ENCODE results near the gene ZNF775.
"Not testable (repeated sequence)": the region's sequence is repeated elsewhere in the genome, so short reads cannot be mapped to it uniquely, and the experiment has no call there.

ZNF775 gene

DNA sequence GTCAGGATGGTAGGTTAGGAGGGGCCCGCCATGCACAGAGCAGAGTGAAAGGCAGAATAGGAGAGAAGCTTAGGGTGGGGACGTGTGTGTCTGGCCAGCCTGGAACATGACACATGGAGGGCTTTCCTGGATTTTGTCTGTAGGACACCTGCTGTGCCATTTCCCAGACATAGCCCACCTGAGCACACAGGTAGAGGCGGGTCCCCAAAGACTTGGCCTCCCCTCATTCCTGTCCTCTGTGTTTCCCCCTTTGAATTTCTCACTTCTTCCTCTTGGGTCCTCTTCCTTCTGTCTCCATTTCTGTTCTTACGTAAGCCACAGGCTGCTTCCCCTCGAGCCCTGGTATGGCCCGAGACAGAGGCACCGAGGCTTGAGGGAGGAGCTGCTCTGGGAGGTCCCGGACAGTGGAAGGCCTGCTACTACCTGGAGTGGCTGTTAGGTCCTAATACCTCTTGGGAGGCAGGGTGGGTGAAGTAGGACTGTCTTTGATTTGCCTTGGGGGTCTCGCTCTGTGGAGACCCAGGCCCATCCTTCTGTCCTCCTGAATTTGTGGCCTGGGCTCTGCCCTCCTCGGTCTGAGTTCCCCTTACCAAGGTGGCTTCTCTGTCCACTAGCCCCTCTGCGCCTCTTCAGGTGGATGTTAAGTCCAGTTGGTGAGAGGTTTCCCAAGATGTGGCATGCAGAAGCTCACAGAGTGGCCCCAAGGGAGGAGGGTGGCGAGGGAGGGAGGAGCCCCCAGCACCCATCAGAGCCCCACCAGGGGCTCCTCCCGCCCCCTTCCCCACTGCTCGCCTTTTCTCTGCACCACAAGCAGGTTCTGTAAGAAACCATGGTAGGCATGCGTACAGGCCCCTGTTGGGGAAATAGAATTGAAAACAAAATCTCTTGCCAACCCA is 5.5 kb downstream of the ZNF775 start:
- peaks cover 52% of the 10 kb centered on the region for H3K79me1 ChIP-seq (replicated peaks; ENCODE audit: low read length, poor library complexity, severe bottlenecking)

DNA sequence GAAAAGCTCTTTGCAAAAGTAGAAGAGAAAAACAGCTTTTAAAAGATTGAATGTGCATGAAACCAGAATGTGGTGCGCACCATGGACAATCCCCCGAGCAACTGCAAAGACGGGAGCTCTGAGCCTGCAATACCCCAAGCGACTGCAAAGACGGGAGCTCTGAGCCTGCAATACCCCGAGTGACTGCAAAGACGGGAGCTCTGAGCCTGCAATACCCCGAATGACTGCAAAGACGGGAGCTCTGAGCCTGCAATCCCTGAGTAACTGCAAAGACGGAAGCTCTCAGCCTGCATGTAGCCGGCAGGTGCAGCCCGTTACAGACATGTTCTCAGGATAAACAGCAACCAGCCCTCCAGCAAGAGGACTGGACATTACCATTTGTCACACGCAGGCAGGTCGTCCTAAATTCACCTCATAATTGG is 6.2 kb downstream of the ZNF775 start:
- H3K9me3 ChIP-seq (ENCODE audit: control insufficient read depth, low read length): no peaks in the 10 kb centered on the region
- no peak overlapping the region for H2BK120ac ChIP-seq (ENCODE audit: low read depth, low read length)
- H3K4me1 ChIP-seq (ENCODE audit: control insufficient read depth, insufficient read depth, low read depth, low read length): peaks cover 13% of the 10 kb centered on the region
- H3K4ac ChIP-seq (ENCODE audit: low read depth in 1 of 2, low read length in 2 of 2): no peak overlapping the region
- no peak overlapping the region for H3K18ac ChIP-seq (ENCODE audit: low read depth in 1 of 2, low read length in 2 of 2)
- WGBS: 94% methylated on average over 13 of the region's 14 CpGs
- H4K91ac ChIP-seq (ENCODE audit: low read length): no peak overlapping the region
- no peak overlapping the region for H2AK5ac ChIP-seq (ENCODE audit: low read length, severe bottlenecking)
- no peak overlapping the region for H3K9ac ChIP-seq (ENCODE audit: low read length)
- no peak overlapping the region for H2BK15ac ChIP-seq (ENCODE audit: low read depth, poor library complexity, severe bottlenecking)
- H3K4me2 ChIP-seq (ENCODE audit: low read length, poor library complexity, severe bottlenecking): no peak overlapping the region
- no peak for DNase-seq
- no peak overlapping the region for H4K8ac ChIP-seq (ENCODE audit: low read length)
- no peak overlapping the region for H3K23ac ChIP-seq (ENCODE audit: low read length in 2 of 2)
- H3K4me3 ChIP-seq (ENCODE audit: insufficient read depth in 1 of 2, low read depth in 1 of 2, low read length in 2 of 2): no peak overlapping the region
- H3K79me1 ChIP-seq (replicated peaks; ENCODE audit: low read length, poor library complexity, severe bottlenecking): peaks cover 49% of the 10 kb centered on the region
- H2AFZ ChIP-seq (ENCODE audit: low read depth, low read length): no peak overlapping the region
- no peak overlapping the region for H2BK5ac ChIP-seq (ENCODE audit: low read depth, low read length, poor library complexity, severe bottlenecking)
- H3K27me3 ChIP-seq (ENCODE audit: control insufficient read depth in 1 of 2, insufficient read depth in 1 of 2, low read length in 2 of 2): no peaks in the 10 kb centered on the region
- H3K36me3 ChIP-seq (ENCODE audit: control insufficient read depth in 1 of 2, insufficient read depth in 2 of 2, low read depth in 1 of 2, low read length in 2 of 2): peaks cover 16 to 42% of the 10 kb centered on the region in 2 experiments
- H3K14ac ChIP-seq (ENCODE audit: low read length in 2 of 2): no peak overlapping the region
- no peak overlapping the region for H2BK12ac ChIP-seq (ENCODE audit: low read length in 2 of 2)
- H3K27ac ChIP-seq (ENCODE audit: low read length, poor library complexity, severe bottlenecking): no peak overlapping the region

More for the DNA sequence above, 5.5 kb downstream of the ZNF775 start:
- H3K9me3 ChIP-seq (ENCODE audit: control insufficient read depth, low read length): no peaks in the 10 kb centered on the region
- H4K91ac ChIP-seq (ENCODE audit: low read length): no peak overlapping the region
- no peak overlapping the region for H2AK5ac ChIP-seq (ENCODE audit: low read length, severe bottlenecking)
- no peak overlapping the region for H3K18ac ChIP-seq (ENCODE audit: low read depth in 1 of 2, low read length in 2 of 2)
- peaks cover 15% of the 10 kb centered on the region for H3K4me1 ChIP-seq (ENCODE audit: control insufficient read depth, insufficient read depth, low read depth, low read length)
- no peak overlapping the region for H2BK5ac ChIP-seq (ENCODE audit: low read depth, low read length, poor library complexity, severe bottlenecking)
- H3K23ac ChIP-seq (ENCODE audit: low read length in 2 of 2): no peak overlapping the region
- 92% methylated on average over 12 of the region's 15 CpGs for WGBS
- H2BK12ac ChIP-seq (ENCODE audit: low read length in 2 of 2): no peak overlapping the region
- no peak overlapping the region for H3K4me3 ChIP-seq (ENCODE audit: insufficient read depth in 1 of 2, low read depth in 1 of 2, low read length in 2 of 2)
- DNase-seq: no peak
- H3K27ac ChIP-seq (ENCODE audit: low read length, poor library complexity, severe bottlenecking): no peak overlapping the region
- H3K4me2 ChIP-seq (ENCODE audit: low read length, poor library complexity, severe bottlenecking): no peak overlapping the region
- no peaks in the 10 kb centered on the region for H3K27me3 ChIP-seq (ENCODE audit: control insufficient read depth in 1 of 2, insufficient read depth in 1 of 2, low read length in 2 of 2)
- no peak overlapping the region for H3K14ac ChIP-seq (ENCODE audit: low read length in 2 of 2)
- H3K4ac ChIP-seq (ENCODE audit: low read depth in 1 of 2, low read length in 2 of 2): no peak overlapping the region
- peaks cover 11 to 38% of the 10 kb centered on the region in 2 experiments for H3K36me3 ChIP-seq (ENCODE audit: control insufficient read depth in 1 of 2, insufficient read depth in 2 of 2, low read depth in 1 of 2, low read length in 2 of 2)
- H2BK120ac ChIP-seq (ENCODE audit: low read depth, low read length): no peak overlapping the region
- H2AFZ ChIP-seq (ENCODE audit: low read depth, low read length): no peak overlapping the region
- H2BK15ac ChIP-seq (ENCODE audit: low read depth, poor library complexity, severe bottlenecking): no peak overlapping the region
- no peak overlapping the region for H3K9ac ChIP-seq (ENCODE audit: low read length)
- no peak overlapping the region for H4K8ac ChIP-seq (ENCODE audit: low read length)

DNA sequence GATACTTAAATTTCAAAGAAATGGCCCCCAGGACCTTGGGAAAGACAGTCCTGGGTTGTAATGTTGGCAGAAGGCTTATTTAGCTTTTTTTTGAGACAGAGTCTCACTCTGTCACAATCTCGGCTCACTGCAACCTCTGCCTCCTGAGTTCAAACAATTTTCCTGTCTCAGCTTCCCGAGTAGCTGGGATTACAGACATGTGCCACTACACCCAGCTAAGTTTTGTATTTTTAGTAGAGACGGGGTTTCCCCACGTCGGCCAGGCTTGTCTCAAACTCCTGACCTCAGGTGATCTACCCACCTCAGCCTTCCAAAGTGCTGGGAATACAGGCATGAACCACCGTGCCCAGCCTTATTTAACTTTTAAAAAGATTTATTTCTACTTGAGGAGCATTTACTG is 6.8 kb downstream of the ZNF775 start:
- H3K18ac ChIP-seq (ENCODE audit: low read depth in 1 of 2, low read length in 2 of 2); H3K9ac ChIP-seq (ENCODE audit: low read length); H2BK15ac ChIP-seq (ENCODE audit: low read depth, poor library complexity, severe bottlenecking); H2BK5ac ChIP-seq (ENCODE audit: low read depth, low read length, poor library complexity, severe bottlenecking); H3K9me3 ChIP-seq (ENCODE audit: control insufficient read depth, low read length); H3K27ac ChIP-seq (ENCODE audit: low read length, poor library complexity, severe bottlenecking); H2AFZ ChIP-seq (ENCODE audit: low read depth, low read length); H3K14ac ChIP-seq (ENCODE audit: low read length in 2 of 2); H3K23ac ChIP-seq (ENCODE audit: low read length in 2 of 2); H4K91ac ChIP-seq (ENCODE audit: low read length); H3K4me3 ChIP-seq (ENCODE audit: insufficient read depth in 1 of 2, low read depth in 1 of 2, low read length in 2 of 2); H3K4ac ChIP-seq (ENCODE audit: low read depth in 1 of 2, low read length in 2 of 2); DNase-seq; H2BK12ac ChIP-seq (ENCODE audit: low read length in 2 of 2); H4K8ac ChIP-seq (ENCODE audit: low read length); H3K27me3 ChIP-seq (ENCODE audit: control insufficient read depth in 1 of 2, insufficient read depth in 1 of 2, low read length in 2 of 2); H2BK120ac ChIP-seq (ENCODE audit: low read depth, low read length); H2AK5ac ChIP-seq (ENCODE audit: low read length, severe bottlenecking); H3K4me2 ChIP-seq (ENCODE audit: low read length, poor library complexity, severe bottlenecking): not testable (repeated sequence)
- H3K79me1 ChIP-seq (replicated peaks; ENCODE audit: low read length, poor library complexity, severe bottlenecking): peaks cover 45% of the 10 kb centered on the region
- peaks cover 11% of the 10 kb centered on the region for H3K4me1 ChIP-seq (ENCODE audit: control insufficient read depth, insufficient read depth, low read depth, low read length)
- peaks cover 20 to 42% of the 10 kb centered on the region in 2 experiments for H3K36me3 ChIP-seq (ENCODE audit: control insufficient read depth in 1 of 2, insufficient read depth in 2 of 2, low read depth in 1 of 2, low read length in 2 of 2)
- 71% methylated on average over 5 of the region's 6 CpGs for WGBS

DNA sequence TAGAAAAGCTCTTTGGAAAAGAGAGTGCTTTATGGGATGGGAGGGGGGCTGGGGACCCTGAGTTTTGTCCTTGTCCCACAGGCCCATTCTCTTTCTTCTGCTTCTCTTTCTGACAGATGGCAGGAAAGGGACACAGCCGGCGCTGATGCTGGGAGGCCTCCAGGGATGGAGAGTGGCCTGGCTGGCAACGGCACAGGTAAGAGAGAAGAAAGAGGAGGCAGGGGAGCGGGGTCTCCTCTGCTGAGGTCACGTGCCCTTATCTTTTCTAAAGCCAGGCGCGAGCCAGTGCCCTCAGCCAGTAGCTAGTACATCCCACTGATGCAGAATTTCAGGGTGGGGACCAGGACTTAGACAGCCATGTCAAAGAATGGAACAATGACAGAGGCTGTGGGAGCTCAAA is 9.2 kb downstream of the ZNF775 start:
- no peak overlapping the region for H3K23ac ChIP-seq (ENCODE audit: low read length in 2 of 2)
- no peak overlapping the region for H4K91ac ChIP-seq (ENCODE audit: low read length)
- H2AFZ ChIP-seq (ENCODE audit: low read depth, low read length): no peak overlapping the region
- no peak overlapping the region for H3K4me3 ChIP-seq (ENCODE audit: insufficient read depth in 1 of 2, low read depth in 1 of 2, low read length in 2 of 2)
- H3K18ac ChIP-seq (ENCODE audit: low read depth in 1 of 2, low read length in 2 of 2): no peak overlapping the region
- H3K9me3 ChIP-seq (ENCODE audit: control insufficient read depth, low read length): no peaks in the 10 kb centered on the region
- DNase-seq: no peak
- H2AK5ac ChIP-seq (ENCODE audit: low read length, severe bottlenecking): no peak overlapping the region
- H2BK15ac ChIP-seq (ENCODE audit: low read depth, poor library complexity, severe bottlenecking): no peak overlapping the region
- no peak overlapping the region for H4K8ac ChIP-seq (ENCODE audit: low read length)
- H3K4ac ChIP-seq (ENCODE audit: low read depth in 1 of 2, low read length in 2 of 2): no peak overlapping the region
- no peak overlapping the region for H2BK5ac ChIP-seq (ENCODE audit: low read depth, low read length, poor library complexity, severe bottlenecking)
- H2BK12ac ChIP-seq (ENCODE audit: low read length in 2 of 2): no peak overlapping the region
- no peak overlapping the region for H3K27ac ChIP-seq (ENCODE audit: low read length, poor library complexity, severe bottlenecking)
- no peaks in the 10 kb centered on the region for H3K27me3 ChIP-seq (ENCODE audit: control insufficient read depth in 1 of 2, insufficient read depth in 1 of 2, low read length in 2 of 2)
- peaks cover 32% of the 10 kb centered on the region for H3K79me1 ChIP-seq (replicated peaks; ENCODE audit: low read length, poor library complexity, severe bottlenecking)
- peaks cover 20 to 32% of the 10 kb centered on the region in 2 experiments for H3K36me3 ChIP-seq (ENCODE audit: control insufficient read depth in 1 of 2, insufficient read depth in 2 of 2, low read depth in 1 of 2, low read length in 2 of 2)
- no peak overlapping the region for H2BK120ac ChIP-seq (ENCODE audit: low read depth, low read length)
- H3K9ac ChIP-seq (ENCODE audit: low read length): no peak overlapping the region
- H3K14ac ChIP-seq (ENCODE audit: low read length in 2 of 2): no peak overlapping the region
- no peak overlapping the region for H3K4me2 ChIP-seq (ENCODE audit: low read length, poor library complexity, severe bottlenecking)
- 97% methylated on average over 7 of the region's 7 CpGs for WGBS
- peaks cover 10% of the 10 kb centered on the region for H3K4me1 ChIP-seq (ENCODE audit: control insufficient read depth, insufficient read depth, low read depth, low read length)

Data from mesenchymal stem cell (in vitro differentiated cells and primary cell).